ENCODE data around the gene SLC4A11.
"Not testable (repeated sequence)": the region's sequence is repeated elsewhere in the genome, so short reads cannot be mapped to it uniquely, and the experiment has no call there.

Gene SLC4A11

GRCh38 chr20:3203315-3204123 lies 35.5 kb downstream of the SLC4A11 start:
- no peak for DNase-seq (ENCODE audit: low read depth)

GRCh38 chr20:3202965-3203314 lies 36.0 kb downstream of the SLC4A11 start:
- no peak for DNase-seq (ENCODE audit: low read depth)

GRCh38 chr20:3199976-3200755 lies 38.8 kb downstream of the SLC4A11 start:
- DNase-seq (ENCODE audit: low read depth) = no peak

- no peak for DNase-seq (ENCODE audit: low read depth)
These were observed 39.8 kb downstream of the SLC4A11 start for GRCh38 chr20:3199206-3199605.

- DNase-seq (ENCODE audit: low read depth) = no peak
These were observed 43.3 kb downstream of the SLC4A11 start for GRCh38 chr20:3195590-3196237.

GRCh38 chr20:3194617-3195280 lies 44.2 kb downstream of the SLC4A11 start:
- no peak for DNase-seq (ENCODE audit: low read depth)

GRCh38 chr20:3193806-3194616 lies 45.0 kb downstream of the SLC4A11 start:
- DNase-seq (ENCODE audit: low read depth) = no peak

- DNase-seq (ENCODE audit: low read depth) = no peak
These were observed 46.6 kb downstream of the SLC4A11 start for GRCh38 chr20:3192226-3193015.

GRCh38 chr20:3190681-3191111 lies 48.3 kb downstream of the SLC4A11 start:
- DNase-seq (ENCODE audit: low read depth) = no peak

GRCh38 chr20:3189561-3190131 lies 49.3 kb downstream of the SLC4A11 start:
- DNase-seq (ENCODE audit: low read depth) = no peak

GRCh38 chr20:3188823-3189413 lies 50.1 kb downstream of the SLC4A11 start:
- DNase-seq (ENCODE audit: low read depth) = no peak

- not testable (repeated sequence) for DNase-seq (ENCODE audit: low read depth)
These were observed 51.1 kb downstream of the SLC4A11 start for GRCh38 chr20:3187861-3188260.

- DNase-seq (ENCODE audit: low read depth) = no peak
These were observed 54.9 kb downstream of the SLC4A11 start for GRCh38 chr20:3183896-3184612.

- DNase-seq (ENCODE audit: low read depth) = not testable (repeated sequence)
These were observed 56.6 kb downstream of the SLC4A11 start for GRCh38 chr20:3182429-3182828.

GRCh38 chr20:3181270-3181669 lies 57.7 kb downstream of the SLC4A11 start:
- DNase-seq (ENCODE audit: low read depth) = no peak

GRCh38 chr20:3180319-3180718 lies 58.7 kb downstream of the SLC4A11 start:
- no peak for DNase-seq (ENCODE audit: low read depth)

GRCh38 chr20:3177746-3178485 lies 61.1 kb downstream of the SLC4A11 start:
- DNase-seq (ENCODE audit: low read depth) = no peak

Measured in stimulated activated CD4-positive, alpha-beta T cell treated with anti-CD3 and anti-CD28 coated beads, Interleukin-2, amount 100 ng/mL, for 4 hours (primary cell).